Endodermal cell (in vitro differentiated cells): ENCODE results near the gene PSMB9. TPM values are rescaled to one million over a fixed set of nuclear protein-coding genes. Genes with fewer than 3 reads are reported as not detected.
A peak's percentile ranks its signal among the peaks of the same experiment; 100 is the strongest.

ENCODE experiments used
- DNase-seq: peaks from one replicate; pipeline ENCODE4 v3.0.0-alpha.2; 2017
- H3K27ac ChIP-seq: 2 replicates; pipeline ENCODE4 v1.5.1; 2013; ENCODE audit warnings: mild to moderate bottlenecking, low read depth, low read length, moderate library complexity
- H3K27me3 ChIP-seq: 2 replicates; pipeline ENCODE4 v1.6.1; 2013; ENCODE audit warnings: mild to moderate bottlenecking, low read length, moderate library complexity; ENCODE audit not compliant: insufficient read depth, control insufficient read depth, poor library complexity, severe bottlenecking
- H3K36me3 ChIP-seq: 2 replicates; pipeline ENCODE4 v1.7.0; 2013; ENCODE audit warnings: mild to moderate bottlenecking, low read length, moderate library complexity; ENCODE audit not compliant: control insufficient read depth, insufficient read depth
- H3K4me1 ChIP-seq: one replicate; pipeline ENCODE4 v1.7.0; 2013; ENCODE audit warnings: low read length; ENCODE audit not compliant: control insufficient read depth, insufficient read depth
- H3K4me3 ChIP-seq: 2 replicates; pipeline ENCODE4 v1.5.1; 2013; ENCODE audit warnings: mild to moderate bottlenecking, low read length, moderate library complexity
- H3K9ac ChIP-seq: 2 replicates; pipeline ENCODE4 v1.6.1; 2013; ENCODE audit warnings: mild to moderate bottlenecking, low read length, moderate library complexity; ENCODE audit not compliant: poor library complexity, severe bottlenecking; ENCODE audit errors: extremely low read depth
- H3K9me3 ChIP-seq: 2 replicates; pipeline ENCODE4 v1.6.1; 2013; ENCODE audit warnings: mild to moderate bottlenecking, low read length, moderate library complexity; ENCODE audit not compliant: control insufficient read depth
- H3K27ac Mint-ChIP-seq: 2 replicates; pipeline ENCODE4 v1.8.0; 2020; ENCODE audit warnings: mixed read lengths
- H3K27me3 Mint-ChIP-seq: 2 replicates; pipeline ENCODE4 v1.8.0; 2021; ENCODE audit warnings: mild to moderate bottlenecking, mixed read lengths; ENCODE audit not compliant: insufficient read depth
- H3K36me3 Mint-ChIP-seq: 2 replicates; pipeline ENCODE4 v1.8.0; 2020; ENCODE audit warnings: low read depth, mixed read lengths
- H3K4me1 Mint-ChIP-seq: 2 replicates; pipeline ENCODE4 v1.8.0; 2020; ENCODE audit warnings: mixed read lengths
- H3K4me3 Mint-ChIP-seq: 2 replicates; pipeline ENCODE4 v1.8.0; 2020; ENCODE audit warnings: mild to moderate bottlenecking, moderate library complexity, mixed read lengths
- H3K9me3 Mint-ChIP-seq: 2 replicates; pipeline ENCODE4 v1.8.0; 2020; ENCODE audit warnings: mild to moderate bottlenecking, mixed read lengths
- CTCF ChIP-seq: fragments of 200-600 bp; sonication (generic); conservative IDR thresholded peaks from 2 replicates; pipeline ENCODE4 v1.5.0; 2021; ENCODE audit warnings: antibody characterized with exemption, mild to moderate bottlenecking
- WGBS, 2 experiments: methylation state at CpG; one replicate each; pipeline versions ENCODE4 v1.1.5 to v1.1.7; 2013; ENCODE audit warnings: missing lambda C conversion rate in 2 of 2, mixed read lengths in 1 of 2; ENCODE audit not compliant: insufficient coverage in 1 of 2, insufficient read length in 1 of 2; 5-methylcytosine and 5-hydroxymethylcytosine counted together
- total RNA-seq, 2 donors: library from RNA; stranded (reverse); fragmentation: NEBNext Ultra II Directional in 1 of 2; extraction: Animal tissue kit (Norgen Biotek cat#: 25700) in 1 of 2; gene quantifications; 2 replicates in 1 of 2; 3 replicates in 1 of 2; pipeline ENCODE4 v1.2.1, GENCODE V29; 2021

PSMB9 gene
- total RNA-seq, 2 donors from 2014 or later, result not detected

- H3K9ac ChIP-seq, result no peak overlapping the region
- Mint-ChIP-seq H3K27ac (peak overlapping the region; percentile 47), H3K4me3 (no peak overlapping the region)
Measured at GRCh38 chr6:32860674-32861073, 6.7 kb downstream of the PSMB9 start.

GRCh38 chr6:32862725-32863124, 8.7 kb downstream of the PSMB9 start:
- Mint-ChIP-seq H3K27me3 (peaks cover 31% of the 10 kb centered on the region), H3K4me1 (peaks cover 1% of the 10 kb centered on the region), H3K9me3 (no peaks in the 10 kb centered on the region), H3K27ac (no peak overlapping the region), H3K4me3 (no peak overlapping the region), H3K36me3 (no peaks in the 10 kb centered on the region)
- Histone ChIP-seq H3K27ac (no peak overlapping the region), H3K9me3 (no peaks in the 10 kb centered on the region), H3K27me3 (peaks cover 48% of the 10 kb centered on the region), H3K4me1 (no peaks in the 10 kb centered on the region), H3K9ac (no peak overlapping the region), H3K36me3 (no peaks in the 10 kb centered on the region), H3K4me3 (no peak overlapping the region)
- no peak for DNase-seq
- TF ChIP-seq CTCF, result no peak
- 95% methylated on average over 3 of the region's 3 CpGs; no CpG with 5 or more reads in 1 of the 2 experiments for WGBS, 2 experiments

More at GRCh38 chr6:32860674-32861073, 6.7 kb downstream of the PSMB9 start:
- Histone ChIP-seq H3K4me3 (no peak overlapping the region), H3K36me3 (no peaks in the 10 kb centered on the region), H3K4me1 (no peaks in the 10 kb centered on the region), H3K27ac (no peak overlapping the region), H3K9me3 (no peaks in the 10 kb centered on the region), H3K27me3 (peaks cover 55% of the 10 kb centered on the region)
- no peaks in the 10 kb centered on the region for H3K9me3 Mint-ChIP-seq
- no peak for TF ChIP-seq CTCF
- DNase-seq, result no peak
- H3K27me3 Mint-ChIP-seq, result peaks cover 40% of the 10 kb centered on the region
- H3K36me3 Mint-ChIP-seq, result no peaks in the 10 kb centered on the region
- 86% methylated on average over 1 of the region's 1 CpG; no CpG with 5 or more reads in 1 of the 2 experiments for WGBS, 2 experiments
- peaks cover 1% of the 10 kb centered on the region for H3K4me1 Mint-ChIP-seq

GRCh38 chr6:32865724-32866443, 11.9 kb downstream of the PSMB9 start:
- Histone ChIP-seq H3K9me3 (no peaks in the 10 kb centered on the region), H3K4me3 (no peak overlapping the region), H3K27ac (no peak overlapping the region), H3K27me3 (peaks cover 45% of the 10 kb centered on the region), H3K36me3 (no peaks in the 10 kb centered on the region), H3K9ac (no peak overlapping the region), H3K4me1 (no peaks in the 10 kb centered on the region)
- Mint-ChIP-seq H3K4me1 (peaks cover 1% of the 10 kb centered on the region), H3K27ac (no peak overlapping the region), H3K9me3 (no peaks in the 10 kb centered on the region), H3K36me3 (no peaks in the 10 kb centered on the region), H3K27me3 (peaks cover 29% of the 10 kb centered on the region), H3K4me3 (no peak overlapping the region)
- 77 to 82% methylated on average over 8 to 10 of the region's 10 CpGs for WGBS, 2 experiments
- no peak for DNase-seq
- TF ChIP-seq CTCF, result no peak
